Esophagus (tissue), 2 donors: ENCODE measurements around the gene FHOD3. TPM values are rescaled to one million over a fixed set of nuclear protein-coding genes. Genes with fewer than 3 reads are reported as not detected.

Source experiments
- H3K27ac ChIP-seq, 2 donors: one replicate each; pipeline ENCODE4 v1.5.1; 2013; ENCODE audit warnings: low read depth in 2 of 2, mild to moderate bottlenecking in 2 of 2, inconsistent platforms in 1 of 2, low read length in 1 of 2, moderate library complexity in 1 of 2
- H3K27me3 ChIP-seq, 2 donors: one replicate each; pipeline ENCODE4 v1.6.1; 2013; ENCODE audit warnings: low read length in 2 of 2, control low read depth in 1 of 2, mild to moderate bottlenecking in 1 of 2; ENCODE audit not compliant: insufficient read depth in 2 of 2, control insufficient read depth in 1 of 2
- H3K36me3 ChIP-seq, 2 donors: one replicate each; pipeline ENCODE4 v1.6.1; 2013; ENCODE audit warnings: low read length in 1 of 2; ENCODE audit not compliant: control insufficient read depth in 2 of 2, insufficient read depth in 2 of 2
- H3K4me1 ChIP-seq, 2 donors: one replicate each; pipeline ENCODE4 v1.6.1; 2013; ENCODE audit warnings: low read length in 1 of 2; ENCODE audit not compliant: control insufficient read depth in 2 of 2, insufficient read depth in 2 of 2
- H3K4me3 ChIP-seq, 2 donors: one replicate each; pipeline ENCODE4 v1.5.1; 2013; ENCODE audit warnings: low read length in 2 of 2, mild to moderate bottlenecking in 2 of 2, low read depth in 1 of 2, moderate library complexity in 1 of 2
- H3K9me3 ChIP-seq, 2 donors: one replicate each; pipeline ENCODE4 v1.6.1; 2013; ENCODE audit warnings: mild to moderate bottlenecking in 2 of 2, low read depth in 1 of 2, low read length in 1 of 2, moderate library complexity in 1 of 2; ENCODE audit not compliant: control insufficient read depth in 2 of 2, insufficient read depth in 1 of 2
- WGBS, 2 donors: extraction: QIAGEN DNeasy Blood & Tissue Kit; methylation state at CpG; one replicate each; pipeline ENCODE4 v1.1.7; 2013; 5-methylcytosine and 5-hydroxymethylcytosine counted together
- polyA plus RNA-seq, 2 donors: library from polyadenylated mRNA; stranded (reverse); fragments of 200-250 nt; gene quantifications; one replicate each; pipeline ENCODE4 v1.2.3, GENCODE V29; 2013
- donor health status: healthy with polysubstance abuse.
- donor health status: Bipolar disorder and iron deficiency.

FHOD3 gene
- polyA plus RNA-seq, 2 donors: 3.7 to 11.1 TPM

GRCh38 chr18:36419188-36419899 lies 121.8 kb downstream of the FHOD3 start:
- 89 to 93% methylated on average over 3 of the region's 3 CpGs for WGBS, 2 donors
- Histone ChIP-seq H3K4me3 (no peak overlapping the region), H3K27me3 (no peaks in the 10 kb centered on the region), H3K36me3 (no peaks in the 10 kb centered on the region), H3K27ac (no peak overlapping the region), H3K4me1 (no peaks in the 10 kb centered on the region), H3K9me3 (no peaks in the 10 kb centered on the region)

GRCh38 chr18:36419900-36420531 lies 122.5 kb downstream of the FHOD3 start:
- no peaks in the 10 kb centered on the region for H3K9me3 ChIP-seq
- no peaks in the 10 kb centered on the region for H3K4me1 ChIP-seq
- 83% methylated on average over 7 of the region's 7 CpGs for WGBS, 2 donors
- no peak overlapping the region for H3K27ac ChIP-seq
- no peak overlapping the region for H3K4me3 ChIP-seq
- no peaks in the 10 kb centered on the region for H3K36me3 ChIP-seq
- H3K27me3 ChIP-seq: no peaks in the 10 kb centered on the region

- H3K27ac ChIP-seq: no peak overlapping the region
- no peaks in the 10 kb centered on the region for H3K4me1 ChIP-seq
- 43 to 52% methylated on average over 1 of the region's 1 CpG for WGBS, 2 donors
- no peak overlapping the region for H3K4me3 ChIP-seq
- no peaks in the 10 kb centered on the region for H3K36me3 ChIP-seq
- H3K9me3 ChIP-seq: no peaks in the 10 kb centered on the region
- no peaks in the 10 kb centered on the region for H3K27me3 ChIP-seq
These were observed 123.3 kb downstream of the FHOD3 start for GRCh38 chr18:36420826-36421225.

- Histone ChIP-seq H3K36me3 (no peaks in the 10 kb centered on the region), H3K27me3 (no peaks in the 10 kb centered on the region), H3K9me3 (no peaks in the 10 kb centered on the region), H3K27ac (no peak overlapping the region), H3K4me3 (no peak overlapping the region), H3K4me1 (no peaks in the 10 kb centered on the region)
- 71 to 78% methylated on average over 4 of the region's 4 CpGs for WGBS, 2 donors
These were observed 127.2 kb downstream of the FHOD3 start for GRCh38 chr18:36424741-36425142.

GRCh38 chr18:36427369-36427768 lies 129.9 kb downstream of the FHOD3 start:
- no peak overlapping the region for H3K4me3 ChIP-seq
- WGBS, 2 donors: 78 to 92% methylated on average over 3 of the region's 3 CpGs
- no peaks in the 10 kb centered on the region for H3K36me3 ChIP-seq
- H3K27ac ChIP-seq: no peak overlapping the region
- H3K27me3 ChIP-seq: no peaks in the 10 kb centered on the region
- H3K9me3 ChIP-seq: no peaks in the 10 kb centered on the region
- no peaks in the 10 kb centered on the region for H3K4me1 ChIP-seq

- Histone ChIP-seq H3K27ac (no peak overlapping the region), H3K27me3 (no peaks in the 10 kb centered on the region), H3K4me1 (no peaks in the 10 kb centered on the region), H3K4me3 (no peak overlapping the region), H3K9me3 (no peaks in the 10 kb centered on the region), H3K36me3 (no peaks in the 10 kb centered on the region)
- 82 to 93% methylated on average over 2 of the region's 2 CpGs for WGBS, 2 donors
These were observed 130.3 kb downstream of the FHOD3 start for GRCh38 chr18:36427831-36428230.

- Histone ChIP-seq H3K27ac (no peak overlapping the region), H3K27me3 (no peaks in the 10 kb centered on the region), H3K4me1 (no peaks in the 10 kb centered on the region), H3K36me3 (no peaks in the 10 kb centered on the region), H3K9me3 (no peaks in the 10 kb centered on the region), H3K4me3 (no peak overlapping the region)
- 79 to 83% methylated on average over 8 of the region's 8 CpGs for WGBS, 2 donors
These were observed 131.0 kb downstream of the FHOD3 start for GRCh38 chr18:36428431-36429029.

- Histone ChIP-seq H3K4me3 (no peak overlapping the region), H3K27ac (no peak overlapping the region), H3K9me3 (no peaks in the 10 kb centered on the region), H3K36me3 (no peaks in the 10 kb centered on the region), H3K4me1 (no peaks in the 10 kb centered on the region), H3K27me3 (no peaks in the 10 kb centered on the region)
- 80 to 89% methylated on average over 4 of the region's 4 CpGs for WGBS, 2 donors
These were observed 135.5 kb downstream of the FHOD3 start for GRCh38 chr18:36432880-36433555.

GRCh38 chr18:36436387-36436786 lies 138.9 kb downstream of the FHOD3 start:
- 93 to 96% methylated on average over 5 of the region's 5 CpGs for WGBS, 2 donors
- Histone ChIP-seq H3K9me3 (no peaks in the 10 kb centered on the region), H3K27ac (no peak overlapping the region), H3K4me1 (no peaks in the 10 kb centered on the region), H3K27me3 (no peaks in the 10 kb centered on the region), H3K36me3 (no peaks in the 10 kb centered on the region), H3K4me3 (no peak overlapping the region)
